Fibroblast of lung (primary cell): ENCODE results near the gene GPR137.

ENCODE experiments used
- EZH2 ChIP-seq: IDR thresholded peaks from 2 replicates; pipeline ENCODE4 v1.5.1; 2012; ENCODE audit warnings: low read length, control low read depth, mild to moderate bottlenecking; ENCODE audit errors: missing control alignments
- TF ChIP-seq, protein P1 (sequence below), 2 donors: IDR thresholded peaks in 1 of 2; conservative IDR thresholded peaks in 1 of 2; 1 replicate in 1 of 2; 2 replicates in 1 of 2; pipeline ENCODE4 v1.5.1; 2011 to 2012; ENCODE audit warnings: low read length in 2 of 2, control low read depth in 1 of 2, inconsistent platforms in 1 of 2, low read depth in 1 of 2, mild to moderate bottlenecking in 1 of 2

DNA sequence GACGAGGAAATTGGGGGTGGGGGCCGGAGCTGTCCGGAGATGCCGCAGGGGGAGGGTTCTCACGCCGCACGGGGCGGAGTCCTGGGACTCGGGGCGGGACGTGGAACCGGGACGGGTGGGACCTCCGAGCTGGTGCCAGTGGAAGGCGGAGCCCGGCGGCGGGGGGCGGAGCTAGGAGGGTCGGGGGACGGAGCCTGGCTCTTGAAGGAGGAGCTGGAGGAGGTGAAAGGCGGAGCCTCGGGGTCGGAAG is 44.5 kb upstream of the GPR137 start:
- TF ChIP-seq, protein P1, sequence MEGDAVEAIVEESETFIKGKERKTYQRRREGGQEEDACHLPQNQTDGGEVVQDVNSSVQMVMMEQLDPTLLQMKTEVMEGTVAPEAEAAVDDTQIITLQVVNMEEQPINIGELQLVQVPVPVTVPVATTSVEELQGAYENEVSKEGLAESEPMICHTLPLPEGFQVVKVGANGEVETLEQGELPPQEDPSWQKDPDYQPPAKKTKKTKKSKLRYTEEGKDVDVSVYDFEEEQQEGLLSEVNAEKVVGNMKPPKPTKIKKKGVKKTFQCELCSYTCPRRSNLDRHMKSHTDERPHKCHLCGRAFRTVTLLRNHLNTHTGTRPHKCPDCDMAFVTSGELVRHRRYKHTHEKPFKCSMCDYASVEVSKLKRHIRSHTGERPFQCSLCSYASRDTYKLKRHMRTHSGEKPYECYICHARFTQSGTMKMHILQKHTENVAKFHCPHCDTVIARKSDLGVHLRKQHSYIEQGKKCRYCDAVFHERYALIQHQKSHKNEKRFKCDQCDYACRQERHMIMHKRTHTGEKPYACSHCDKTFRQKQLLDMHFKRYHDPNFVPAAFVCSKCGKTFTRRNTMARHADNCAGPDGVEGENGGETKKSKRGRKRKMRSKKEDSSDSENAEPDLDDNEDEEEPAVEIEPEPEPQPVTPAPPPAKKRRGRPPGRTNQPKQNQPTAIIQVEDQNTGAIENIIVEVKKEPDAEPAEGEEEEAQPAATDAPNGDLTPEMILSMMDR (conservative IDR thresholded peaks at IDR 0.05 in 1 of 2, IDR thresholded peaks at IDR 0.05 in 1 of 2; ENCODE audit: low read depth in 1 of 2, low read length in 2 of 2): no peak
- no peak for TF ChIP-seq EZH2
